ENCODE measurements around the gene CAB39L.

Gene CAB39L

GRCh38 chr13:49412749-49413148 lies 31.1 kb downstream of the CAB39L start:
- Histone ChIP-seq H3K4me2 (ENCODE audit: low read depth, low read length, poor library complexity, severe bottlenecking) (no peak overlapping the region), H3K9ac (ENCODE audit: low read length) (no peak overlapping the region), H3F3A (ENCODE audit: insufficient read depth) (no peaks in the 10 kb centered on the region), H3K9me3 (ENCODE audit: insufficient read depth, low read length) (no peaks in the 10 kb centered on the region), H3K36me3 (ENCODE audit: low read length) (no peaks in the 10 kb centered on the region), H3K27me3 (ENCODE audit: low read length) (no peaks in the 10 kb centered on the region), H2AFZ (ENCODE audit: low read depth, low read length, severe bottlenecking) (no peak overlapping the region), H3K4me3 (ENCODE audit: insufficient read depth, low read length, poor library complexity, severe bottlenecking) (no peak overlapping the region), H3K79me2 (ENCODE audit: insufficient read depth, low read length) (no peaks in the 10 kb centered on the region), H4K20me1 (ENCODE audit: low read depth, low read length) (no peaks in the 10 kb centered on the region), H3K9me2 (replicated peaks; ENCODE audit: insufficient read depth, low read length) (no peaks in the 10 kb centered on the region), H3K27ac (ENCODE audit: low read depth, low read length) (no peak overlapping the region)
- no peak for TF ChIP-seq CTCF (IDR thresholded peaks at IDR 0.05; ENCODE audit: insufficient read depth, low read length, poor library complexity, severe bottlenecking)
- no peak for TF ChIP-seq EZH2phosphoT487 (conservative IDR thresholded peaks at IDR 0.05; ENCODE audit: low read length)

GRCh38 chr13:49411353-49411752 lies 32.5 kb downstream of the CAB39L start:
- H3F3A ChIP-seq (ENCODE audit: insufficient read depth) = no peaks in the 10 kb centered on the region
- no peaks in the 10 kb centered on the region for H3K79me2 ChIP-seq (ENCODE audit: insufficient read depth, low read length)
- no peak overlapping the region for H3K4me2 ChIP-seq (ENCODE audit: low read depth, low read length, poor library complexity, severe bottlenecking)
- no peak for TF ChIP-seq CTCF (IDR thresholded peaks at IDR 0.05; ENCODE audit: insufficient read depth, low read length, poor library complexity, severe bottlenecking)
- TF ChIP-seq EZH2phosphoT487 (conservative IDR thresholded peaks at IDR 0.05; ENCODE audit: low read length) = no peak
- no peaks in the 10 kb centered on the region for H3K36me3 ChIP-seq (ENCODE audit: low read length)
- H2AFZ ChIP-seq (ENCODE audit: low read depth, low read length, severe bottlenecking) = no peak overlapping the region
- no peak overlapping the region for H3K4me3 ChIP-seq (ENCODE audit: insufficient read depth, low read length, poor library complexity, severe bottlenecking)
- H3K9me2 ChIP-seq (replicated peaks; ENCODE audit: insufficient read depth, low read length) = no peaks in the 10 kb centered on the region
- no peaks in the 10 kb centered on the region for H3K27me3 ChIP-seq (ENCODE audit: low read length)
- H4K20me1 ChIP-seq (ENCODE audit: low read depth, low read length) = no peaks in the 10 kb centered on the region
- H3K9me3 ChIP-seq (ENCODE audit: insufficient read depth, low read length) = no peaks in the 10 kb centered on the region
- H3K9ac ChIP-seq (ENCODE audit: low read length) = no peak overlapping the region
- no peak overlapping the region for H3K27ac ChIP-seq (ENCODE audit: low read depth, low read length)

GRCh38 chr13:49410477-49410876 lies 33.4 kb downstream of the CAB39L start:
- Histone ChIP-seq H3K27me3 (ENCODE audit: low read length) (no peaks in the 10 kb centered on the region), H3K79me2 (ENCODE audit: insufficient read depth, low read length) (no peaks in the 10 kb centered on the region), H3K36me3 (ENCODE audit: low read length) (no peaks in the 10 kb centered on the region), H4K20me1 (ENCODE audit: low read depth, low read length) (no peaks in the 10 kb centered on the region), H3F3A (ENCODE audit: insufficient read depth) (no peaks in the 10 kb centered on the region), H3K9me2 (replicated peaks; ENCODE audit: insufficient read depth, low read length) (no peaks in the 10 kb centered on the region), H3K4me3 (ENCODE audit: insufficient read depth, low read length, poor library complexity, severe bottlenecking) (no peak overlapping the region), H2AFZ (ENCODE audit: low read depth, low read length, severe bottlenecking) (no peak overlapping the region), H3K9me3 (ENCODE audit: insufficient read depth, low read length) (no peaks in the 10 kb centered on the region), H3K27ac (ENCODE audit: low read depth, low read length) (no peak overlapping the region), H3K4me2 (ENCODE audit: low read depth, low read length, poor library complexity, severe bottlenecking) (no peak overlapping the region), H3K9ac (ENCODE audit: low read length) (no peak overlapping the region)
- TF ChIP-seq CTCF (IDR thresholded peaks at IDR 0.05; ENCODE audit: insufficient read depth, low read length, poor library complexity, severe bottlenecking) (no peak), EZH2phosphoT487 (conservative IDR thresholded peaks at IDR 0.05; ENCODE audit: low read length) (no peak)
